GM20431 (cell line): ENCODE data around the gene GAN.

Experiments
- in situ Hi-C: fragments of 300-500 bp; cut with MseI, MboI; formaldehyde crosslinking; loops from one replicate; pipeline ENCODE4 v1.15.0; 2020; ENCODE audit warnings: low sequenced_read_pairs; ENCODE audit not compliant: unreplicated experiment

GAN gene

GRCh38 chr16:81394416-81394815 lies 79.7 kb downstream of the GAN start:
- in situ Hi-C loops: loop anchor here (25.0 kb wide), 1 partner anchor 493 kb away; no protein-coding TSS in a partner anchor

- in situ Hi-C loops: loop anchor here (25.0 kb wide), 1 partner anchor 492 kb away; no protein-coding TSS in a partner anchor
Observed at GRCh38 chr16:81394966-81395655, 80.3 kb downstream of the GAN start.

GRCh38 chr16:81397058-81397878 lies 82.5 kb downstream of the GAN start:
- in situ Hi-C loops: loop anchor here (25.0 kb wide), 1 partner anchor 490 kb away; no protein-coding TSS in a partner anchor

- in situ Hi-C loops: loop anchor here (25.0 kb wide), 1 partner anchor 489 kb away; no protein-coding TSS in a partner anchor
Observed at GRCh38 chr16:81397879-81398520, 83.2 kb downstream of the GAN start.

- in situ Hi-C loops: loop anchor here (10.0 to 25.0 kb wide), 3 partner anchors 212 to 487 kb away; no protein-coding TSS in a partner anchor
Observed at GRCh38 chr16:81399909-81400308, 85.1 kb downstream of the GAN start.

GRCh38 chr16:81401035-81401950 lies 86.5 kb downstream of the GAN start:
- in situ Hi-C loops: loop anchor here (10.0 to 25.0 kb wide), 2 partner anchors 211 to 334 kb away; no protein-coding TSS in a partner anchor

GRCh38 chr16:81403208-81403600 lies 88.4 kb downstream of the GAN start:
- in situ Hi-C loops: loop anchor here (10.0 to 25.0 kb wide), 2 partner anchors 209 to 332 kb away; no protein-coding TSS in a partner anchor

GRCh38 chr16:81403601-81404391 lies 89.0 kb downstream of the GAN start:
- in situ Hi-C loops: loop anchor here (10.0 to 25.0 kb wide), 2 partner anchors 209 to 331 kb away; no protein-coding TSS in a partner anchor

- in situ Hi-C loops: loop anchor here (10.0 to 25.0 kb wide), 2 partner anchors 207 to 330 kb away; no protein-coding TSS in a partner anchor
Observed at GRCh38 chr16:81405002-81405401, 90.2 kb downstream of the GAN start.

- in situ Hi-C loops: loop anchor here (10.0 to 25.0 kb wide), 2 partner anchors 207 to 329 kb away; no protein-coding TSS in a partner anchor
Observed at GRCh38 chr16:81405702-81406113, 90.9 kb downstream of the GAN start.

GRCh38 chr16:81408409-81408950 lies 93.7 kb downstream of the GAN start:
- in situ Hi-C loops: loop anchor here (10.0 to 25.0 kb wide), 2 partner anchors 204 to 326 kb away; no protein-coding TSS in a partner anchor

GRCh38 chr16:81409016-81409556 lies 94.3 kb downstream of the GAN start:
- in situ Hi-C loops: loop anchor here (10.0 to 25.0 kb wide), 2 partner anchors 203 to 326 kb away; no protein-coding TSS in a partner anchor

- in situ Hi-C loops: loop anchor here (25.0 kb wide), 1 partner anchor 202 kb away; no protein-coding TSS in a partner anchor
Observed at GRCh38 chr16:81410643-81411293, 96.0 kb downstream of the GAN start.

- in situ Hi-C loops: loop anchor here (25.0 kb wide), 1 partner anchor 199 kb away; no protein-coding TSS in a partner anchor
Observed at GRCh38 chr16:81413245-81413990, 98.7 kb downstream of the GAN start.

GRCh38 chr16:81415751-81416150 lies 101.0 kb downstream of the GAN start:
- in situ Hi-C loops: loop anchor here (25.0 kb wide), 1 partner anchor 197 kb away; no protein-coding TSS in a partner anchor

GRCh38 chr16:81416749-81417148 lies 102.0 kb downstream of the GAN start:
- in situ Hi-C loops: loop anchor here (25.0 kb wide), 1 partner anchor 196 kb away; no protein-coding TSS in a partner anchor
